Measurements from ENCODE around the gene EIF4G2. TPM values are rescaled to one million over a fixed set of nuclear protein-coding genes. Genes with fewer than 3 reads are reported as not detected.

EIF4G2 gene
- total RNA-seq, 1 donor = 824 TPM

Other genes with a start within 250 kb of the EIF4G2 start
- under 0.01 TPM for gene LYVE1, start 240.3 kb downstream of the EIF4G2 start, total RNA-seq
- gene IRAG1, start 115.2 kb downstream of the EIF4G2 start, total RNA-seq = 0.52 TPM
- 33.2 TPM for gene CTR9, start 57.7 kb downstream of the EIF4G2 start, total RNA-seq
- 47.3 TPM for gene ZBED5, start 49.1 kb upstream of the EIF4G2 start, total RNA-seq

Measured in mononuclear cell (primary cell).